ES-I3 (cell line): ENCODE measurements around the gene CYTH2.
"Not testable (repeated sequence)": the region's sequence is repeated elsewhere in the genome, so short reads cannot be mapped to it uniquely, and the experiment has no call there.

Experiments
- H3K36me3 ChIP-seq: 2 replicates; pipeline ENCODE4 v1.6.1; 2013; ENCODE audit warnings: mild to moderate bottlenecking, low read length, control low read depth, moderate library complexity; ENCODE audit not compliant: insufficient read depth
- H3K4me1 ChIP-seq: 2 replicates; pipeline ENCODE4 v1.6.1; 2013; ENCODE audit warnings: mild to moderate bottlenecking, control low read depth, low read length; ENCODE audit not compliant: insufficient read depth
- H3K9ac ChIP-seq: 2 replicates; pipeline ENCODE4 v1.6.1; 2013; ENCODE audit warnings: low read depth, mild to moderate bottlenecking, low read length, moderate library complexity
- H3K9me3 ChIP-seq: 2 replicates; pipeline ENCODE4 v1.6.1; 2013; ENCODE audit warnings: mild to moderate bottlenecking, low read length, moderate library complexity; ENCODE audit not compliant: control insufficient read depth, insufficient read depth

Gene CYTH2

GRCh38 chr19:48514123-48514458 lies 44.9 kb downstream of the CYTH2 start:
- H3K4me1 ChIP-seq = peaks cover 15% of the 10 kb centered on the region; the same call in 1 of the 2 replicates
- H3K36me3 ChIP-seq = no peaks in the 10 kb centered on the region
- peak overlapping the region; percentile 52; the same call in 1 of the 2 replicates for H3K9ac ChIP-seq
- H3K9me3 ChIP-seq = no peaks in the 10 kb centered on the region

GRCh38 chr19:48516536-48516935 lies 47.4 kb downstream of the CYTH2 start:
- Histone ChIP-seq H3K9ac (no peak overlapping the region), H3K36me3 (no peaks in the 10 kb centered on the region), H3K4me1 (peaks cover 15% of the 10 kb centered on the region; the same call in 1 of the 2 replicates), H3K9me3 (no peaks in the 10 kb centered on the region)

GRCh38 chr19:48518207-48518606 lies 49.0 kb downstream of the CYTH2 start:
- H3K36me3 ChIP-seq = no peaks in the 10 kb centered on the region
- no peaks in the 10 kb centered on the region for H3K9me3 ChIP-seq
- H3K4me1 ChIP-seq = peaks cover 15% of the 10 kb centered on the region; the same call in 1 of the 2 replicates

GRCh38 chr19:48519426-48519825 lies 50.3 kb downstream of the CYTH2 start:
- H3K9me3 ChIP-seq, H3K9ac ChIP-seq, H3K36me3 ChIP-seq: not testable (repeated sequence)
- peaks cover 13% of the 10 kb centered on the region; the same call in 1 of the 2 replicates for H3K4me1 ChIP-seq

More at GRCh38 chr19:48518207-48518606, 49.0 kb downstream of the CYTH2 start:
- no peak overlapping the region for H3K9ac ChIP-seq

- H3K9ac ChIP-seq = no peak overlapping the region
- H3K36me3 ChIP-seq = no peaks in the 10 kb centered on the region
- H3K9me3 ChIP-seq = peaks cover 4% of the 10 kb centered on the region; the same call in 1 of the 2 replicates
- H3K4me1 ChIP-seq = peaks cover 13% of the 10 kb centered on the region; the same call in 1 of the 2 replicates
Measured at GRCh38 chr19:48520134-48520533, 51.0 kb downstream of the CYTH2 start.

- H3K9me3 ChIP-seq = peaks cover 12% of the 10 kb centered on the region
- H3K9ac ChIP-seq = no peak overlapping the region
- H3K4me1 ChIP-seq = no peaks in the 10 kb centered on the region
- no peaks in the 10 kb centered on the region for H3K36me3 ChIP-seq
Measured at GRCh38 chr19:48524221-48524620, 55.1 kb downstream of the CYTH2 start.

- H3K9ac ChIP-seq = no peak overlapping the region
- H3K36me3 ChIP-seq = no peaks in the 10 kb centered on the region
- H3K4me1 ChIP-seq = no peaks in the 10 kb centered on the region
- peaks cover 14% of the 10 kb centered on the region for H3K9me3 ChIP-seq
Measured at GRCh38 chr19:48524732-48525131, 55.6 kb downstream of the CYTH2 start.

GRCh38 chr19:48529156-48529555 lies 60.0 kb downstream of the CYTH2 start:
- no peaks in the 10 kb centered on the region for H3K4me1 ChIP-seq
- peaks cover 12% of the 10 kb centered on the region for H3K9me3 ChIP-seq

GRCh38 chr19:48530066-48530720 lies 61.0 kb downstream of the CYTH2 start:
- H3K36me3 ChIP-seq = no peaks in the 10 kb centered on the region
- no peaks in the 10 kb centered on the region for H3K4me1 ChIP-seq
- H3K9ac ChIP-seq = no peak overlapping the region
- peaks cover 10% of the 10 kb centered on the region for H3K9me3 ChIP-seq

More at GRCh38 chr19:48529156-48529555, 60.0 kb downstream of the CYTH2 start:
- H3K36me3 ChIP-seq = no peaks in the 10 kb centered on the region
- H3K9ac ChIP-seq = no peak overlapping the region

GRCh38 chr19:48530770-48531169 lies 61.6 kb downstream of the CYTH2 start:
- Histone ChIP-seq H3K36me3 (no peaks in the 10 kb centered on the region), H3K4me1 (no peaks in the 10 kb centered on the region), H3K9ac (no peak overlapping the region), H3K9me3 (peaks cover 10% of the 10 kb centered on the region)
